Skin epidermis (tissue), 12 donors: ENCODE results near the gene CXorf49.
"Not testable (repeated sequence)": the region's sequence is repeated elsewhere in the genome, so short reads cannot be mapped to it uniquely, and the experiment has no call there.

ENCODE experiments used
- H3K27ac ChIP-seq, 21 experiments: fragments of 200-600 bp; sonication (generic) in 11 of 21; one replicate each; pipeline ENCODE4 v1.5.0; 2020; ENCODE audit warnings: mild to moderate bottlenecking in 3 of 21, inconsistent platforms in 2 of 21, moderate library complexity in 2 of 21
- H3K4me3 ChIP-seq, 7 experiments: fragments of 200-600 bp; sonication (generic) in 2 of 7; one replicate each; pipeline ENCODE4 v1.5.0; 2020; ENCODE audit warnings: inconsistent platforms in 2 of 7, mild to moderate bottlenecking in 2 of 7, moderate library complexity in 1 of 7

CXorf49 gene

DNA sequence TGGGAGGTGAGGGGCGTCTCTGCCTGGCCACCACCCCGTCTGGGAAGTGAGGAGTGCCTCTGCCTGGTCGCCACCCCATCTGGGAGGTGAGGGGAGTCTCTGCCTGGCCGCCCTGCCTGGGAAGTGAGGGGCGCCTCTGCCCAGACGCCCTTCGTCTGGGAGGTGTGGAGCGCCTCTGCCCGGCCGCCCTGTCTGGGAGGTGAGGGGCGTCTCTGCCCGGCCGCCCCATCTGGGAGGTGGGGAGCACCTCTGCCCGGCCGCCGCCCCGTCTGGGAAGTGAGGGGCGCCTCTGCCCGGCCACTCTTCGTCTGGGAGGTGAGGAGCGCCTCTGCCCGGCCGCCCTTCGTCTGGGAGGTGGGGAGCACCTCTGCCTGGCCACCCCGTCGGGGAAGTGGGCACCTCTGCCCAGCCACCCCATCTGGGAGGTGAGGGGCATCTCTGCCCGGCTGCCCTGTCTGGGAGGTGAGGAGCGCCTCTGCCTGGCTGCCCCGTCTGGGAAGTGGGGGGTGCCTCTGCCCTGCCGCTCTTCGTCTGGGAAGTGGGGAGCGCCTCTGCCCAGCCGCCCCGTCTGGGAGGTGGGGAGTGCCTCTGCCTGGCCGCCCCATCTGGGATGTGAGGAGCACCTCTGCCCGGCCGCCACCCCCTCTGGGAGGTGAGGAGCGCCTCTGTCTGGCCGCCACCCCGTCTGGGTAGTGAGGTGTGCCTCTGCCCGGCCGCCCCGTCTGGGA lies 41.9 kb downstream of the CXorf49 start:
- H3K27ac ChIP-seq, H3K4me3 ChIP-seq: not testable (repeated sequence)

DNA sequence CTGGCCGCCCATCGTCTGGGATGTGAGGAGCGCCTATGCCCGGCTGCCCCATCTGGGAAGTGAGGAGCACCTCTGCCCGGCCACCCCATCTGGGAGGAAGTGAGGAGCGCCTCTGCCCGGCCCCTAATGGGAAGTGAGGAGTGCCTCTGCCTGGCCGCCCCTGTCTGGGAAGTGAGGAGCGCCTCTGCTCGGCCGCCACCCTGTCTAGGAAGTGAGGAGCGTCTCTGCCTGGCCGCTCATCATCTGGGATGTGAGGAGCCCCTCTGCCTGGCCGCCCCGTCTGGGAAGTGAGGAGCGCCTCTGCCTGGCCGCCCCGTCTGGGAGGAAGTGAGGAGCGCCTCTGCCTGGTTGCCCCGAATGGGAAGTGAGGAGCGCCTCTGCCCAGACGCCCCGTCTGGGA lies 42.4 kb downstream of the CXorf49 start:
- not testable (repeated sequence) for H3K4me3 ChIP-seq, H3K27ac ChIP-seq

DNA sequence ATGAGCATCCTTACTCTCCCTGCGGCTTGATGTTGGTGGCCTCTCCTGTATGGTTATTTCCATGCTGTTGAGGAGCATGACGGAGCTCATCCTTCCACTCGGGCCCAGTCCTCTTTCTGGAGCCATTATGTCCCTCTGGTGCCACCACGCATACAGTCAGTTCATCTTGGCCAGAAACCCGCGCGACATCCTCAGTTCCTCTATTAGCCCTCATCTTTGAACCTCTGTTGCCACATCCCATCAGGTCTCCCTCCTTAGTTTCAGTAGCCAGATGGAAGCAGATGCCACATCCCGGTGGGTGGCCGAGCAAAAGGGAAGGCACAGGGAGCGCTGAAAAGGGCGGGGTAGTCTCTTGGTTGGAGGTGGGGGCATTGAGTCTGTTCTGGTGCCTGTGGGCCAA lies 46.1 kb downstream of the CXorf49 start:
- H3K4me3 ChIP-seq = no peak overlapping the region

DNA sequence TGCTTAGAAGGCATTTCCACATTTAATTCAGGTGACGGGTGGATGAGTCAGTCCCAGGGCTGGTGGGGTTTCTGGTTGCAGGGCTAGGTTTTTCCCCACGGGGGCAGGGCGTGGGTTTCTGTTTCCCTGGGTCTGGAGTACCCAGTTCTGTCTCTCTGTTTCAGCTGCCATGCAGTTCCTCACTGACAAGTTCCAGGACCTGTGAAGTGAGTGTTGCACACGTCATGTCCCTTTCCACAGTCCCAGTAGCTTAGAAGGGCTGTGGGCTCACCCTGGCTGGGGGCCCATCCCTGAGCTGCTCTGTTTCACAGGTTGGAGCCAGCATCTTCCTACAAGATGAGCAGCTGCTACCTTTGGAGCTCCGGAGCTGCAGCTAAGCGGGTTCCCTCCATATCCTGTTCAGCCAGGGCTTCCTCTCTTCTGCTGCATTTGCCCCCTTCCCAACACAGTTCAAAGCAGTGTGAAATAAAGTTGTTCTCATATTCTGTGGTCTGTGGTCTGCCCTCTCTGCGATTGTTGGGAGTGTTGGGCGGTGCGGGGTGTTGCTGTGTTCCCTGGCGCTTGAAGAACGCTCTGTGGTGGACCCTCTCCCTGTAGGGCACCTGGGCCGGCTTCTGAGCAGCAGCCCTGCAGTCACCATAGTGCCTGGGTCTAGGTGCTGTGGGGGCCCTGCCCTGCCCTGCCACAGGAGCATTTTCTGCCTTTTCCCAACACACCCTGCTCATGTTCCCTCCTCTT lies 46.9 kb downstream of the CXorf49 start:
- Histone ChIP-seq H3K4me3 (no peak overlapping the region), H3K27ac (no peak overlapping the region)

More for the DNA sequence above, 46.1 kb downstream of the CXorf49 start:
- no peak overlapping the region for H3K27ac ChIP-seq

DNA sequence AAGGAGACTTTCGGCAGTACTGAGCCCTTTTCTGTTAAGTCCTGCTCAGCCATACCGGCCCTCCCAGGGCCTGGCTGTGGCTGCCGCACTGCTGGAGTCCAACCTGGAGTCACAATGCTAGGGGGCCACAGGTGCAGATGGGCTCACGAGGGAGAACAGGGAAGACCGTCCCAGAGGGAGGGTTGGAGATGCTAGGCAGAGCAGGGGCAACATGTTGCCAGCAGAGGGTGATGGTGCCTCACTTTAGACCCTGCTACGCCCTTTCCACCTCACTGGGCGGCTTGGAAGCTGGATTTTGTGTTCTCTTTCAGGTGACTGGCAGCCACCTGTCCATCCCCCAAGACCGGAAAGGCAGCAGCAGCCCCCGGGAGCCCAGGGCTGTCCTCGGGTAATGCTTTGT lies 48.1 kb downstream of the CXorf49 start:
- H3K4me3 ChIP-seq, H3K27ac ChIP-seq: not testable (repeated sequence)

DNA sequence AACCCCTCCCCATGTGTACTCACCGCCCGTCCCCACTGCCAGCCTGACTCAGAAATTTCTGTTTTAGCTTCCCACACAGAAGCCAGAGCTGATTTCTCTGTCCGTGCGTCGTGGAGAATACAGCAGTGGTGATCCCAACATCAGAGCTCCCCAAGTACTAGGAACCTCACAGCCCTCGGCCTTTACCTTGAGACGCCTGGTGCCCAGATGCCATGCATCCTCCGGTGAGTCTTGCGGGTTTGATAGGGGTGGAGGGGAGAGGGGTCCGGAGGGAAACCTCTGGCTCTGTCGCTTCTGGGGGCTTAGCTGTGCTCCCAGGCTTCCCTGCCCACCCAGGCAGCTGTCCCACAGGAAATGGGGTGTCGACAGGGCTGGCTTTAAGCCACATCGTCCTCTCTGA lies 48.6 kb downstream of the CXorf49 start:
- H3K27ac ChIP-seq = no peak overlapping the region
- H3K4me3 ChIP-seq = no peak overlapping the region

DNA sequence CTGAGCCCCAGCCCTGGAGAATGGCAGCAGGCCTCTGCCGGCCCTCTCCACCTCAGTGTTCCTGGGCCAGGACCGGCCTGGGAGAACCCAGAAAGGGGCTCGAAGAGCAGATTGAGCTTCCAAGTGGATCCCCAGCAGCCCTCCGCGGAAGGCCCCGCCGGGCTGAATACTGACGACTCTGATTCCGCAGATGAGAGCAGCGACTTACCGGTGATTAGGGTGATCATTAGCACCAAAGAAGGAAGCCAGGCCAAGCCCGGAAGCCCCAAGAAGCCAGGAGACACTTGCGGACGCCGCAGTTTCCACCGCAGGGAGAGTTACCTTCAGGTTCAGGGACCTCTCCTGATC lies 49.9 kb downstream of the CXorf49 start:
- no peak overlapping the region for H3K27ac ChIP-seq

DNA sequence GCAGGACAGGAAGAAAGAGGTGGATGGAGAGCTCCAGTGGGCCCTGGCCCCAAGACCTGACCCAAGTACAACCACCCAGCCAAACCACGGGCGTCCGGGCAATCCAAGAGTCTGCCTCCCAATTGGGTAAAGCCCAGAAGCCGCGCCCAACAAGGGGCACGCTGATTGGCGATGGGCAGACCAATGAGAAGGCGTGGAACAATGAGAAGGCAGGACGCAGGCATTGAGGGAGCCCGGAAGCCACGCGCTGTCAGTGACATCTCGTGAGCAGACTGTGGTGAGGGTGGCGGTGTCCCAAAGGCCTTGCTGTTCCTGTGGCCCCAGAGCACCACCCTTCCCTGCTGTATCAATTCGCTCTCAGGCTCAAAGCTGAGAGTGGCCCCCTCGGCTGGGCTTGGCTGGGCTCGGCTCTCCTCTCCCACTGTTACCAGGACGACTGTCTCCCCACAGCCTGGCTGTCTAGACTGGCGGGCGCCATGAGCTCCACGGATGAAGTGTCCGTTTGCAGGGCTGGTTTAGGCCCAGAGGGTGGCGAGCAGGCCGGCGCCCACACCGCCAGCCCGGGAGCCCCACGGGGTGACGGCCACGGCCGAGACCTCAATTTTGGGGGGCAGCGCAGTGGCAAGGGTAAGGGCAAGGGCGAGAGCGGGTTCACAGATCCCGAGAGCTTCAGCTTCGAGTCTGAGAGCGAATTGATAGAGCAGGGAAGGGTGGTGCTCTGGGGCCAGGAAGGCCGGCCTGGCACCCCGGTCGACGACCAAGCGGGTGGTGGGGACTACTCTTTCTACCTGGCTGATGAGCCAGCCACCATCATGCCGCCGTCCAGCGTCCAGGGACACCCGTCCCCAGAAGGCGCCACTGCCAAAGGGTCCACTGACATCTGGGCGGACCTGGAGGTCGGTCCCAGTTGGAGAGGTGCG lies 50.5 kb downstream of the CXorf49 start, which contains the start of gene LOC101059915:
Gene LOC101059915 (plus strand): TSS at position 219 of the 920 bp plus-strand sequence.
- H3K27ac ChIP-seq = no peak within 1 kb of the TSS
- no peak within 1 kb of the TSS for H3K4me3 ChIP-seq

More for the DNA sequence above, 49.9 kb downstream of the CXorf49 start:
- no peak overlapping the region for H3K4me3 ChIP-seq

DNA sequence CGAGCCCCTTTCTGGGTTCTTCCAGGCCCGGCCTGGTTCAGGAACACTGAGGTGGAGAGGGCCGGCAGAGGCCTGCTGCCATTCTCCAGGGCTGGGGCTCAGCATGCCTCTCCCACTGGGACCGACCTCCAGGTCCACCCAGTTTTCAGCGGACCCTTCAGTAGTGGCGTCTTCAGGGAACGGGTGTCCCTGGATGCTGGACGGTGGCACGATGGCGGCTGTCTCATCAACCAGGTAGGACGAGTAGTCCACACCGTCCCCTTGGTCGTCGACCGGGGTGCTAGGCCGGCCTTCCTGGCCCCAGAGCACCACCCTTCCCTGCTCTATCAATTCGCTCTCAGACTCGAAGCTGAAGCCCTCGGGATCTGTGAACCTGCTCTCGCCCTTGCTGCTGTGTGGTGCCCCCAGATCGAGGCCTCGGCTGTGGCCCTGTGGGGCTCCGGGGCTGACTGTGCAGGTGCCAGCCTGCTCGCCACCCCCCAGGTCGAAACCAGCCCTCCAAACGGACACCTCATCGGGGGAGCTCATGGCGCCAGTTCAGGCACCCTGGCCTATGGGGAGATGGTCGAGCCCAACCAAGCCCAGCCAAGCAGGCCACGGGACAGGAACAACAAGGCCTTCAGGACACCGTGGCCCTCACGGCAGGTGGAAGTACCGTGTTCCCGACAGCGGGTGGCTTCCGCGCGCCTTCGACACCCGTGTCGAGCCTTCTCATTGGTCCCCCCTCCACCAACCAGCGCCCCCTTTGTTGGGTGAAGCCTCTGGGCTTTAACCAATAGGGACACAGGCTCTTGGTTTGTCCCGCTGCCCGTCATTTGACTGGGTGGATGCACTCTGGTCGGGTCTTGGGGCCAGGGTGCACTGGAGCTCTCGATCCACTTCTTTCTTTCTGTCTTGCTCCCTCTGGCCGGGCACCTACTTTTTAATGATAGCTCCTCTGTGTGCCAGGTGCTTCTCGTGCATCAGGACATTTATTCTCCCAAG lies 51.6 kb downstream of the CXorf49 start:
- H3K27ac ChIP-seq = no peak overlapping the region
- H3K4me3 ChIP-seq = no peak overlapping the region

DNA sequence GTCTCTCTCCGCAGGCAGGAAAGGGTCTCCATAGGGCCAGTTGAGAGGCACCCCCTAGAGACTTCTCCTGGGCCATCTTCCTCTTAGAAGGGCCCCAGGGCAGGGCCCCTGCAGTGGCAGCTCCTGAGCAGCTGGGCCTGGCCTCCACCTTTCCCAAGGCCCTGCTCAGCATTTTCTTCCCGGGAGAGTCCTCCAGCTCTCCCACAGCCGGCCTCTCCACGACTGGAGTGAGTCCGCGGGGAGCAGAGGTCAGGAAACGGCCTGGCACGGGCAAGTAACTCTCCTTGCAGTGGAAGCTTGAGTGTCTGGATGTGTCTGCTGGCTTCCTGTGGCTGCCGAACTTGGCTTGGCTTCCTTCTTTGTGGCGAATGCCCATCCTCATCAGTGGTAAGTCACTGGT lies 52.3 kb downstream of the CXorf49 start:
- Histone ChIP-seq H3K4me3 (no peak overlapping the region), H3K27ac (no peak overlapping the region)

DNA sequence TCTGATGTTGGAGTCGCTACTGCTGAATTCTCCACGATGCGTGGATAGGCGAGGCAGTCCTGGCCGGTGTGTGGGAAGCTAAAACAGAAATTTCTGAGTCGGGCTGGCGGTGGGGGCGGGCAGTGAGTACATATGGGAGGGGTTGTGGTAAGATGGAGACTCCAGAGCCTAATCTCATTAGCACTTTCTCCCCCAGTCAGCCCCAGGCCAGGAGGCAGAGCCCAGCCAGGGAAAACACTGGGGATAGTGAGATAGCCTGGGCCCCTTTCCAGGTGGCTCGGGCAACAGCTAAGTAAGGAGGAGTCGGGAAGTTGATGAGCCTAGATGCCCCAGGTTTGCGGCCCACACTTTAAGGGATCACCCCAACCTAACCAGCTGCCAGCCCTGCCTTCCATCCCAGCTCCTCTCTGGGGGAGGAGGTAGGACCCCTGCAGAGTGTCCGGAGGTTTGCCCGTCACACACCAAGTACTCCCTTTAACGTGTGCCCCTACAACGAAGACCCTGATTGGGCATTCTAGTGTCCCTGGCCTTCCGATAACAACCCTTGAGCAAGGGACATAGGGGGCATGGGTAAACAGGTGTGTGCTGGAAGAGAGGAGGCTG lies 53.1 kb downstream of the CXorf49 start:
- no peak overlapping the region for H3K4me3 ChIP-seq
- H3K27ac ChIP-seq = no peak overlapping the region
